HepG2 (cell line): ENCODE data around the gene C2CD3.

Source experiments
- DPF2 ChIP-seq: sonication (generic); formaldehyde crosslinking; IDR thresholded peaks from 2 replicates; pipeline ENCODE4 v1.4.0; 2020; ENCODE audit warnings: mild to moderate bottlenecking, low read depth, missing genetic modification reagents, borderline replicate concordance
- TF ChIP-seq, protein P1 (sequence below): sonication (generic); formaldehyde crosslinking; IDR thresholded peaks from 2 replicates; pipeline ENCODE4 v1.5.0; 2020; ENCODE audit warnings: mild to moderate bottlenecking, missing genetic modification reagents, moderate library complexity
- TF ChIP-seq, protein P2 (sequence below): sonication (generic); formaldehyde crosslinking; conservative IDR thresholded peaks from 2 replicates; pipeline ENCODE4 v1.8.0; 2022; ENCODE audit warnings: missing genetic modification reagents

DNA sequence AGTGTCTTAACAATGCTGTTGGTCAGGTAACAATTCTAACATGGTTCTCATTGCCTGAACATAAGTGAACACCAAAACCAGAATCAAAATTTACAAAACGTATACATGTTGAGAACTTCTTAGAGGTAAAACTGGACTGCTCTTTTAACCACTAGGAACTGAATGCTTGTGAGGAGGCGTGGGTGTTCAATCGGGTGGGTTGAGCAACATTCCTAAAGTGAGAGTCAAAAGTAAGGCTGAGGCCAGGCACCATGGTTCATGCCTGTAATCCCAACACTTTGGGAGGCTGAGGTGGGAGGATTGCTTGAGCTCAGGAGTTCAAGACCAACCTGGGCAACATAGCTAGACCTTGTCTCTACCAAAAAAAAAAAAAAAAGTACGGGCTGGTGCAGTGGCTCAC, 11.8 kb upstream of the C2CD3 start:
- TF ChIP-seq, protein P1, sequence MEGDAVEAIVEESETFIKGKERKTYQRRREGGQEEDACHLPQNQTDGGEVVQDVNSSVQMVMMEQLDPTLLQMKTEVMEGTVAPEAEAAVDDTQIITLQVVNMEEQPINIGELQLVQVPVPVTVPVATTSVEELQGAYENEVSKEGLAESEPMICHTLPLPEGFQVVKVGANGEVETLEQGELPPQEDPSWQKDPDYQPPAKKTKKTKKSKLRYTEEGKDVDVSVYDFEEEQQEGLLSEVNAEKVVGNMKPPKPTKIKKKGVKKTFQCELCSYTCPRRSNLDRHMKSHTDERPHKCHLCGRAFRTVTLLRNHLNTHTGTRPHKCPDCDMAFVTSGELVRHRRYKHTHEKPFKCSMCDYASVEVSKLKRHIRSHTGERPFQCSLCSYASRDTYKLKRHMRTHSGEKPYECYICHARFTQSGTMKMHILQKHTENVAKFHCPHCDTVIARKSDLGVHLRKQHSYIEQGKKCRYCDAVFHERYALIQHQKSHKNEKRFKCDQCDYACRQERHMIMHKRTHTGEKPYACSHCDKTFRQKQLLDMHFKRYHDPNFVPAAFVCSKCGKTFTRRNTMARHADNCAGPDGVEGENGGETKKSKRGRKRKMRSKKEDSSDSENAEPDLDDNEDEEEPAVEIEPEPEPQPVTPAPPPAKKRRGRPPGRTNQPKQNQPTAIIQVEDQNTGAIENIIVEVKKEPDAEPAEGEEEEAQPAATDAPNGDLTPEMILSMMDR (CRISPR knock-in tag), result no peak
- TF ChIP-seq DPF2 (CRISPR knock-in tag), result no peak
- TF ChIP-seq, protein P2, sequence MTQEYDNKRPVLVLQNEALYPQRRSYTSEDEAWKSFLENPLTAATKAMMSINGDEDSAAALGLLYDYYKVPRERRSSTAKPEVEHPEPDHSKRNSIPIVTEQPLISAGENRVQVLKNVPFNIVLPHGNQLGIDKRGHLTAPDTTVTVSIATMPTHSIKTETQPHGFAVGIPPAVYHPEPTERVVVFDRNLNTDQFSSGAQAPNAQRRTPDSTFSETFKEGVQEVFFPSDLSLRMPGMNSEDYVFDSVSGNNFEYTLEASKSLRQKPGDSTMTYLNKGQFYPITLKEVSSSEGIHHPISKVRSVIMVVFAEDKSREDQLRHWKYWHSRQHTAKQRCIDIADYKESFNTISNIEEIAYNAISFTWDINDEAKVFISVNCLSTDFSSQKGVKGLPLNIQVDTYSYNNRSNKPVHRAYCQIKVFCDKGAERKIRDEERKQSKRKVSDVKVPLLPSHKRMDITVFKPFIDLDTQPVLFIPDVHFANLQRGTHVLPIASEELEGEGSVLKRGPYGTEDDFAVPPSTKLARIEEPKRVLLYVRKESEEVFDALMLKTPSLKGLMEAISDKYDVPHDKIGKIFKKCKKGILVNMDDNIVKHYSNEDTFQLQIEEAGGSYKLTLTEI (CRISPR knock-in tag), result no peak
